GM10266 (cell line): ENCODE measurements around the gene CBX8.

Experiments
- DNase-seq: peaks from one replicate; pipeline ENCODE4 v3.0.0; 2012; ENCODE audit errors: extremely low spot score
- TF ChIP-seq, protein P1 (sequence below): IDR thresholded peaks from 2 replicates; pipeline ENCODE4 v1.5.1; 2012; ENCODE audit warnings: mild to moderate bottlenecking, low read depth; ENCODE audit not compliant: control insufficient read depth, insufficient read depth; ENCODE audit errors: missing control alignments

Gene CBX8

DNA sequence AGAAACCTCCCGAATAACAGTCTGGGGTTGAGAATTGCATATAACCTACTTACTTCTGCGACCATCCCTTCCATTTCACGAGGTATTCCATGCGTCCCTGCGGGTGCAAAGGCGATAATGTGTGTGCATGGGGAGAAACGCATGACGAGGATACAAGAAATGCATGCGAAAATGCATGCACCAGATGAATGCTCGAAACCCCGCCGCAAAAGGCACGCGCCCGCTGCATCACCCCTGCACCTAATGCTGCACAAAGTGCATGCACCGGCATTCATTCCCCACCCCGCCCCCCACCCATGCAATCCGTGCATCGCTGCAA is 474 bp downstream of the CBX8 start:
- TF ChIP-seq, protein P1, sequence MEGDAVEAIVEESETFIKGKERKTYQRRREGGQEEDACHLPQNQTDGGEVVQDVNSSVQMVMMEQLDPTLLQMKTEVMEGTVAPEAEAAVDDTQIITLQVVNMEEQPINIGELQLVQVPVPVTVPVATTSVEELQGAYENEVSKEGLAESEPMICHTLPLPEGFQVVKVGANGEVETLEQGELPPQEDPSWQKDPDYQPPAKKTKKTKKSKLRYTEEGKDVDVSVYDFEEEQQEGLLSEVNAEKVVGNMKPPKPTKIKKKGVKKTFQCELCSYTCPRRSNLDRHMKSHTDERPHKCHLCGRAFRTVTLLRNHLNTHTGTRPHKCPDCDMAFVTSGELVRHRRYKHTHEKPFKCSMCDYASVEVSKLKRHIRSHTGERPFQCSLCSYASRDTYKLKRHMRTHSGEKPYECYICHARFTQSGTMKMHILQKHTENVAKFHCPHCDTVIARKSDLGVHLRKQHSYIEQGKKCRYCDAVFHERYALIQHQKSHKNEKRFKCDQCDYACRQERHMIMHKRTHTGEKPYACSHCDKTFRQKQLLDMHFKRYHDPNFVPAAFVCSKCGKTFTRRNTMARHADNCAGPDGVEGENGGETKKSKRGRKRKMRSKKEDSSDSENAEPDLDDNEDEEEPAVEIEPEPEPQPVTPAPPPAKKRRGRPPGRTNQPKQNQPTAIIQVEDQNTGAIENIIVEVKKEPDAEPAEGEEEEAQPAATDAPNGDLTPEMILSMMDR, result no peak

DNA sequence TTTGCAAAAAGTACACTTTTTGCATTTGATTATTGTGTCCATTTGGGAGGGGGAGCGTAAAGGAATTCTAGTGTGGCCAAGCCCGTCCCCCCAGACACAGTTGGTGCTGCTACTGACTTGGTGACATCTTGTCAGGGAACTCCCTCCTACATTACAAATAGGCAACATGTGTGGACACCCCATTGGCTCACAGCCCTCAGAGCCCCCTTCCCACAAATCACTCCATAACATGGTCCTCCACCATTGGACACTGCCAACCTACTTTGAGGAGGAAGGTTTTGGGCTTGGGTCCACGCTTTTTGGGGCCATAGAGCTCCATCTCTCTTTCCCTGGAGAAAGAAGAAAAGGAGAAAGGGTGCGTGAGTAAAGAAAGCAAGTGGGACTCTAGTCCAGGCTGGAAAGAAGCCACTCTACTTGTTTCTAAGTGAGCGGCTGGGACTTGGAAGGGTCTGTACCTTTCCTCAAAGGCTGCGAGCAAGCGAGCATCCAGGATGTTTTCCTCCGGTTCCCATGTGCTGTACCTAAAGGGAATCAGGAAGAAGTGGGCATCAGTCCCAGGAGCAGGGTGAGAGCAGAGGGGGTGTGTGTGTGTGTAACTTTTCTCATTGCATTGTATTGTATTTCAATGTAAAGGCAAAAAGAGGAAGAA is 958 bp downstream of the CBX8 start:
- DNase-seq, result no peak
- TF ChIP-seq, protein P1, result no peak

More for the DNA sequence above, 474 bp downstream of the CBX8 start:
- DNase-seq, result no peak

DNA sequence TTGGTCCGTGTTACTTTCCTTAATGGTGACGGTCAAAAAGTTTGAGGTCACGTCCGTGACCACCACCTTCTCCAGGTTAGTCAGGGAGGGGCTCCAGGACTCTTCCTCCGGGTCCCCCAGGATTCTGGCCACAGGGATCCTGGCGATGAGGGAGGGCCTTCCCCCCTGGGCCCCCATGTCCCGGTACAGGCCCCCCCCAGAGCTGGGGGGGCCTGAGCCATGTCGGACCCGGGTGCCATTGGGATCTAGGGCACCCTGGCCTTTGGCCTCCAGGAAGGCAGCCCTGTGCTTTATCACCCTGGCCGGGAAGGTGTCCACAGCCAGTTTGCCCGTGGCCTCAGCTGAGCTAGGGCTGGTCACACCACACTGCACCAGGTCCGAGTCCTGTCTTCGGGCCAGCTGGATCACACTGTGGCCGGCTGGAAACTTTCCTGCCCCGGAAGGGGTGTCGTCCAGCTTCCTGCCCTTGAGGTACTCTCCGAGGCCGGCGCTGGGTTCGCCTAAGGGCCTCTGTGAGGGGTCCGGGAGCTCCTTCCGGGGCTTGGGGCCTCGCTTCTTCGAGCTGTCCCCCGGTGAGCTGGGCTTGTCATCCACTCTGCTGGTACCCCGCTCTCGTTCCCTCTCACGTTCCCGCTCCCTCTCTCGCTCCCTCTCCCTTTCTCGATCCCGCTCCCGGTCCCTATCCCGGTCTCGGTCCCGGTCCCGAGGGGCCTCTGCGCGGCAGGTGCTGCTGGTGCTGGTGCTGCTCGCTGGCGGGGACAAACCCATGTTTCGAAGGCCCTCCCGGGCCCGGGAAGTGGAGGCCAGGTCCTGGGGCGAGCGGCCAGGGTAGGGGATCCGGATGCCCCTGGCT is 2.0 kb downstream of the CBX8 start:
- DNase-seq, result no peak
- TF ChIP-seq, protein P1, result no peak

DNA sequence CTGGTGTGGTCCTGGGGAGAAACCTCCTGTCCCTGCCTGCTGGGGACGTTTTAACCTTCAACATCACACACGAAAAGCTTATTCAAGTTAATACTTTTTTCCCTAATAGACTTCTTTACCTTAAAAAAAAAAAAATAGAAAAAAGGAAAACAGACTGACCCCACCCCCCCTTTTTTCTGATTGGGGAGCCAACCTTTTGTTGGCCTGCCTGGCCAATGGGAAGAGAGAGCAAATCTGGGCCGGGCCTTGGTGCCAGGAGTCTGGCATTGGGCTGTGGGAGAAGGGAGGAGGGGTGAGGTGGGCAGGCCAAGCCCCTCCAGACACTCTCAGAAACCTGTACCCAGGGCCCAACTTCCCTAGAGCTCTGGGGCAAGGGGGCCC is 3.0 kb downstream of the CBX8 start:
- TF ChIP-seq, protein P1, result no peak
- DNase-seq, result no peak

DNA sequence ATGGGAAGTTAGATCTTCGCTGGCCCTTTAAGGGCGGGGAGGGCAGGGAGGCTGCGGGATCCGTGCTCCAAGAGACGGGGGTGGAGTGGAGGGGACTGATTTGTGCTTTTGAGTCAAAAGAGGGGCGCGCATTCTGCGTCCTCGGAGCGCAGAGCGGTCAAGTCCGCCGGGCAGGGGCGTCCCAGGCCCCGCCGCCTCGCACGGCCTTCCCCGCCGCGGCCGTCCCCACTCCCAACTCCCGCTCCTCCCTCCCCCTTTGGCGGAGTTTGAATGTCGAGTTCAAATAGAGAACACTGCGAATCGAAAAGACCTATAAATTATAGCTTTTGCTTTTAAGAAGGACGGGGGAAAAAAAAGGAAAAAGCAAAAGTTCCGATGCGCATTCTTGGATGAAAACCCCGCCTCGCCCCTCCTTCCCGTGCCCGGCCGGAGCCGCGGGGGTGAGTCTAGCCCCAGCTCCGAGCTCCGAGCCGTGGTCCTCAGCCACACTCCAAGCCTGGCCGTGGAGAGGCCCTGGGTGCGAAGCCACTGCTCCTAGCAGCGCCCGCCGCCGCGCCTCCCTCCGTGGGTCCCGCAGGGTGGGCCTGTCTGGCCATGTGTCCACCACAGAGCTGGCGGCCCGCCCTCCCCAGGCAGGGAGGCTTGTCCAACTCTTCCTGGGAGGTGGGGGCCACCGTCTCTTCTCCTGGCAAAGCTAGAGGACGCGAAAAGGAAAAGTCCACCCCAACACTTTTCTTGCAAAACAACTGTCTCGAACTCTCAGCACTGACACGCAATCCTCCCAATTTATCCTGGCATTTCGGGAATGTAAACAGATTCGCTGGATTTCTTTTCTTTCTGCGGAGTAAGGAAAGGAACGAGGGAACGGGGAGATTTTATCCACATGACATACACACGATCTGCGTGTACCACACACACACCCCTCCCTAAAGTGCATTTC is 3.6 kb downstream of the CBX8 start:
- TF ChIP-seq, protein P1, result no peak
- DNase-seq, result no peak

DNA sequence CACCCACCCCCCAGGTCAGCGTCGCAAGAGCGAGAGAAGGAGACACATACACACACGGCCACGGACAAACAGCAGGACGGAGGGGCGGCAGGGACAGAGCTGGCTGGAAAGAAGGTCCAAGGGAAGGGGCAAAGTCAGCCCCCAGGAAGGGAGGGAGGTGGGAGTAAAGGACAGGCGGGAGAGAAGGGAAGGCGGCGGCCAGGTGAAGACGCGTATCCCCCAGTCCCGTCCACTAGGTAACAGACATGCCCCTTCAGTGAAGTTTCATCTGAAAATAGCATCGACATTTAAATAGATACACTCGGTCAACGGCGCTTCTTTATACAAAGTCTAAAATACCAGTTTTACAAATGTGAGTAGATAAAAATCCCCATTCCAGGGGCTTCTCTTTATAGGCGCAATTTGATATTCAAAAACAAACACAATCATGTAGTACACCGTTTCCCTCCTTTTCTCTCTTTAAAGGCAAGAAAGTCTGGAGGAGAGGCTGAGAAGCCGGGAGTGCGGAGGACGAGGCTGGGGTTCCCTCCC is 4.5 kb downstream of the CBX8 start:
- TF ChIP-seq, protein P1, result no peak
- no peak for DNase-seq
